ENCODE measurements around the gene CENPM.

CENPM gene

GRCh38 chr22:41925783-41926460 is 21.0 kb downstream of the CENPM start:
- peak; percentile 45 for DNase-seq (ENCODE audit: low read depth)
- TF ChIP-seq CTCF (IDR thresholded peaks at IDR 0.05; ENCODE audit: low read length, missing control alignments), result peak; percentile 42
- peak overlapping the region; percentile 14 for H3K4me3 ChIP-seq (replicated peaks; ENCODE audit: low read depth, low read length)

GRCh38 chr22:41923595-41924276 is 23.2 kb downstream of the CENPM start:
- H3K4me3 ChIP-seq (replicated peaks; ENCODE audit: low read depth, low read length), result no peak overlapping the region
- no peak for DNase-seq (ENCODE audit: low read depth)
- TF ChIP-seq CTCF (IDR thresholded peaks at IDR 0.05; ENCODE audit: low read length, missing control alignments), result no peak

GRCh38 chr22:41922940-41923594 is 23.9 kb downstream of the CENPM start:
- H3K4me3 ChIP-seq (replicated peaks; ENCODE audit: low read depth, low read length), result no peak overlapping the region

GRCh38 chr22:41922328-41922727 is 24.6 kb downstream of the CENPM start:
- TF ChIP-seq CTCF (IDR thresholded peaks at IDR 0.05; ENCODE audit: low read length, missing control alignments), result no peak
- DNase-seq (ENCODE audit: low read depth), result no peak
- H3K4me3 ChIP-seq (replicated peaks; ENCODE audit: low read depth, low read length), result no peak overlapping the region

More at GRCh38 chr22:41922940-41923594, 23.9 kb downstream of the CENPM start:
- TF ChIP-seq CTCF (IDR thresholded peaks at IDR 0.05; ENCODE audit: low read length, missing control alignments), result no peak
- no peak for DNase-seq (ENCODE audit: low read depth)

- DNase-seq (ENCODE audit: low read depth), result no peak
- no peak overlapping the region for H3K4me3 ChIP-seq (replicated peaks; ENCODE audit: low read depth, low read length)
- TF ChIP-seq CTCF (IDR thresholded peaks at IDR 0.05; ENCODE audit: low read length, missing control alignments), result no peak
Observed at GRCh38 chr22:41920271-41920976, 26.5 kb downstream of the CENPM start.

- no peak for DNase-seq (ENCODE audit: low read depth)
- peak overlapping the region; percentile 40 for H3K4me3 ChIP-seq (replicated peaks; ENCODE audit: low read depth, low read length)
- TF ChIP-seq CTCF (IDR thresholded peaks at IDR 0.05; ENCODE audit: low read length, missing control alignments), result no peak
Observed at GRCh38 chr22:41919357-41920224, 27.4 kb downstream of the CENPM start.

Measured in fibroblast of pulmonary artery (primary cell).